Peyer's patch (tissue), 4 donors: ENCODE results near the gene FOXI2.

ENCODE experiments used
- POLR2A ChIP-seq, 2 donors: fragments of 450-650 bp; IDR thresholded peaks; one replicate each; pipeline ENCODE4 v1.5.1; 2017; ENCODE audit warnings: antibody characterized with exemption in 2 of 2, mild to moderate bottlenecking in 2 of 2, moderate library complexity in 2 of 2
- TF ChIP-seq, protein P1 (sequence below), 6 experiments: fragments of 450-650 bp in 4 of 6; fragments of 200-600 bp in 2 of 6; sonication (generic) in 1 of 6; IDR thresholded peaks; one replicate each; pipeline ENCODE4 v1.5.1; 2017 to 2019; ENCODE audit warnings: antibody characterized with exemption in 6 of 6, mild to moderate bottlenecking in 3 of 6, moderate library complexity in 1 of 6

- TF ChIP-seq, protein P1, sequence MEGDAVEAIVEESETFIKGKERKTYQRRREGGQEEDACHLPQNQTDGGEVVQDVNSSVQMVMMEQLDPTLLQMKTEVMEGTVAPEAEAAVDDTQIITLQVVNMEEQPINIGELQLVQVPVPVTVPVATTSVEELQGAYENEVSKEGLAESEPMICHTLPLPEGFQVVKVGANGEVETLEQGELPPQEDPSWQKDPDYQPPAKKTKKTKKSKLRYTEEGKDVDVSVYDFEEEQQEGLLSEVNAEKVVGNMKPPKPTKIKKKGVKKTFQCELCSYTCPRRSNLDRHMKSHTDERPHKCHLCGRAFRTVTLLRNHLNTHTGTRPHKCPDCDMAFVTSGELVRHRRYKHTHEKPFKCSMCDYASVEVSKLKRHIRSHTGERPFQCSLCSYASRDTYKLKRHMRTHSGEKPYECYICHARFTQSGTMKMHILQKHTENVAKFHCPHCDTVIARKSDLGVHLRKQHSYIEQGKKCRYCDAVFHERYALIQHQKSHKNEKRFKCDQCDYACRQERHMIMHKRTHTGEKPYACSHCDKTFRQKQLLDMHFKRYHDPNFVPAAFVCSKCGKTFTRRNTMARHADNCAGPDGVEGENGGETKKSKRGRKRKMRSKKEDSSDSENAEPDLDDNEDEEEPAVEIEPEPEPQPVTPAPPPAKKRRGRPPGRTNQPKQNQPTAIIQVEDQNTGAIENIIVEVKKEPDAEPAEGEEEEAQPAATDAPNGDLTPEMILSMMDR (IDR thresholded peaks at IDR 0.05), result no peak
- no peak for TF ChIP-seq POLR2A (IDR thresholded peaks at IDR 0.05)
Measured at GRCh38 chr10:127781412-127781811, 44.4 kb downstream of the FOXI2 start.
